Progenitor cell of endocrine pancreas (in vitro differentiated cells): ENCODE measurements around the gene TRAM2. TPM values are rescaled to one million over a fixed set of nuclear protein-coding genes. Genes with fewer than 3 reads are reported as not detected.

Experiments
- DNase-seq: peaks from one replicate; pipeline ENCODE4 v3.0.0; 2021; ENCODE audit warnings: low spot score; ENCODE audit not compliant: unreplicated experiment
- H3K27ac Mint-ChIP-seq: 2 replicates; pipeline ENCODE4 v1.8.0; 2021; ENCODE audit warnings: mild to moderate bottlenecking, moderate library complexity, mixed read lengths
- H3K27me3 Mint-ChIP-seq: 2 replicates; pipeline ENCODE4 v1.8.0; 2021; ENCODE audit warnings: mixed read lengths
- H3K36me3 Mint-ChIP-seq: 2 replicates; pipeline ENCODE4 v1.8.0; 2022; ENCODE audit warnings: mixed read lengths; ENCODE audit not compliant: insufficient read depth
- H3K4me1 Mint-ChIP-seq: 2 replicates; pipeline ENCODE4 v1.8.0; 2021; ENCODE audit warnings: low read depth, mixed read lengths
- H3K4me3 Mint-ChIP-seq: 2 replicates; pipeline ENCODE4 v1.8.0; 2021; ENCODE audit warnings: low read depth, mild to moderate bottlenecking, moderate library complexity, mixed read lengths
- H3K9me3 Mint-ChIP-seq: 2 replicates; pipeline ENCODE4 v1.8.0; 2021; ENCODE audit warnings: low read depth, mixed read lengths
- total RNA-seq: library from RNA; stranded (reverse); gene quantifications from 2 replicates; pipeline ENCODE4 v1.2.1, GENCODE V29; 2021
- TF ChIP-seq, protein P1 (sequence below): fragments of 200-600 bp; sonication (generic); IDR thresholded peaks from one replicate; pipeline ENCODE4 v1.5.0; 2021; ENCODE audit warnings: antibody characterized with exemption, mild to moderate bottlenecking; ENCODE audit not compliant: unreplicated experiment

The TRAM2 gene
- total RNA-seq, 1 donor from 2014 or later: 18.6 TPM

DNA sequence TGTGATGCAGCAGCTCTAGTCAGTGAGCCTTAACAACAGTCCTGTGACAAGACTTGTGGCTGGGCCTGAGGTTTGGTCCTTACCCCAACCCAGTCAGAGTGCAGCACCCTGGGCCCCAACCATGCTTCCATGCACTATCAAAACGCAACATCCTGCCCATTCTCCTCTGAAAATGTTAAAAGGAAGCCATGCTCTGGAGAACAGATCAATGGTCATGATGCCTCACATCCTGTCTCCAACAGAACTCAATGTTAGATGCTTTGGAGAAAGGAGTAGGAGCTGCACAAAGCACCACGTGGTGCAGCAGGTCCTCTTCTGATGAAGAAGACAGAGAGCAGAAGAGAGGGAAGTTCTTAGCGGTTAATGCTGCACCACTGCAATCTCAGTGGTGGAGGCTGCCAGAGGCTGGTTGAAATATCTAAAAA lies 41.9 kb downstream of the TRAM2 start:
- H3K36me3 Mint-ChIP-seq: peaks cover 5% of the 10 kb centered on the region
- H3K27ac Mint-ChIP-seq: peak overlapping the region; percentile 47
- DNase-seq: no peak
- H3K27me3 Mint-ChIP-seq: no peaks in the 10 kb centered on the region
- peaks cover 9% of the 10 kb centered on the region for H3K4me1 Mint-ChIP-seq
- no peaks in the 10 kb centered on the region for H3K9me3 Mint-ChIP-seq
- H3K4me3 Mint-ChIP-seq: no peak overlapping the region
- TF ChIP-seq, protein P1, sequence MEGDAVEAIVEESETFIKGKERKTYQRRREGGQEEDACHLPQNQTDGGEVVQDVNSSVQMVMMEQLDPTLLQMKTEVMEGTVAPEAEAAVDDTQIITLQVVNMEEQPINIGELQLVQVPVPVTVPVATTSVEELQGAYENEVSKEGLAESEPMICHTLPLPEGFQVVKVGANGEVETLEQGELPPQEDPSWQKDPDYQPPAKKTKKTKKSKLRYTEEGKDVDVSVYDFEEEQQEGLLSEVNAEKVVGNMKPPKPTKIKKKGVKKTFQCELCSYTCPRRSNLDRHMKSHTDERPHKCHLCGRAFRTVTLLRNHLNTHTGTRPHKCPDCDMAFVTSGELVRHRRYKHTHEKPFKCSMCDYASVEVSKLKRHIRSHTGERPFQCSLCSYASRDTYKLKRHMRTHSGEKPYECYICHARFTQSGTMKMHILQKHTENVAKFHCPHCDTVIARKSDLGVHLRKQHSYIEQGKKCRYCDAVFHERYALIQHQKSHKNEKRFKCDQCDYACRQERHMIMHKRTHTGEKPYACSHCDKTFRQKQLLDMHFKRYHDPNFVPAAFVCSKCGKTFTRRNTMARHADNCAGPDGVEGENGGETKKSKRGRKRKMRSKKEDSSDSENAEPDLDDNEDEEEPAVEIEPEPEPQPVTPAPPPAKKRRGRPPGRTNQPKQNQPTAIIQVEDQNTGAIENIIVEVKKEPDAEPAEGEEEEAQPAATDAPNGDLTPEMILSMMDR: no peak

- Mint-ChIP-seq H3K27me3 (no peaks in the 10 kb centered on the region), H3K4me1 (peaks cover 9% of the 10 kb centered on the region), H3K36me3 (peaks cover 5% of the 10 kb centered on the region), H3K4me3 (no peak overlapping the region), H3K9me3 (no peaks in the 10 kb centered on the region), H3K27ac (no peak overlapping the region)
- TF ChIP-seq, protein P1: no peak
- no peak for DNase-seq
These were observed 42.5 kb downstream of the TRAM2 start for GRCh38 chr6:52534363-52534762.

DNA sequence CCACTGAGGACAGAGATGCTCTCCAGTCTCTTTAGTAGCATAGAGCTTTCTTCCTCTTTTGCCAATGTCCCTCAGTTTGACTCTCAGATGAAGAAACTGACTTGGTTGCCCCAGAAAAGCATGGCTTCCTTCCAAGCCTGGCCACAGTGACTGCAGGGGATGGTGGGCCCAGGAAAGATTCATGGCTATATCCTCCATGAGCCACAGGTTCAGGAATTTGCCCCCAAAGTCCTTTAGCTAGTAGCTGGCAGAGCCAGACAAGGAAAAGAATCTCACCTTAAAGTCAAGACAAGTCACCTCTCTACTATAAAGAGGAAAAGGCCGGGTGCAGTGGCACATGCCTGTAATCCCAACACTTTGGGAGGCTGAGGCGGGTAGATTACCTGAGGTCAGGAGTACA lies 43.4 kb downstream of the TRAM2 start:
- no peak for DNase-seq
- Mint-ChIP-seq H3K27me3 (no peaks in the 10 kb centered on the region), H3K36me3 (peaks cover 5% of the 10 kb centered on the region), H3K27ac (no peak overlapping the region), H3K4me1 (peaks cover 9% of the 10 kb centered on the region), H3K4me3 (no peak overlapping the region), H3K9me3 (no peaks in the 10 kb centered on the region)
- TF ChIP-seq, protein P1: no peak

GRCh38 chr6:52532457-52532856 lies 44.4 kb downstream of the TRAM2 start:
- H3K36me3 Mint-ChIP-seq: peaks cover 5% of the 10 kb centered on the region
- TF ChIP-seq, protein P1: no peak
- H3K27me3 Mint-ChIP-seq: no peaks in the 10 kb centered on the region
- H3K27ac Mint-ChIP-seq: no peak overlapping the region
- DNase-seq: no peak
- peaks cover 9% of the 10 kb centered on the region for H3K4me1 Mint-ChIP-seq
- H3K9me3 Mint-ChIP-seq: no peaks in the 10 kb centered on the region
- no peak overlapping the region for H3K4me3 Mint-ChIP-seq

DNA sequence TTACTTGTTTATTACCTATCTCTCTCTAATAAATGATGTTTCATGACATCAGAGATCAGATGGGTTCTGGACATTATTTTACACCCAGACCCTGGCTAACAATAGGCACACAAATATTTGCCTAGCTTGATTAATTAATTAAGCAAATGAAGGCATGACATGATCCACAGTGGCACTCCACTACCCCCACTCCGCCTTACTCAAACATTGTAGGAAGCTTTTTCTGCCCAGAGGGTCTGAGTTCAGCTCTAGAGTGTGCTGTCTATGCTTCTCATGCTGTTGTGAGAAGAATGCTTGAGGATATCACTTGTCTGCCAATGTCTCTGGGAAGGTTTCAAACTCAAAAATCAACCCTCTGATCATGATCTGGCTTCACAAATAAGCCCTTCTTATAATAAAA lies 45.0 kb downstream of the TRAM2 start:
- Mint-ChIP-seq H3K4me3 (no peak overlapping the region), H3K27ac (no peak overlapping the region), H3K4me1 (peaks cover 9% of the 10 kb centered on the region), H3K36me3 (peaks cover 5% of the 10 kb centered on the region), H3K27me3 (no peaks in the 10 kb centered on the region), H3K9me3 (no peaks in the 10 kb centered on the region)
- no peak for DNase-seq
- TF ChIP-seq, protein P1: no peak
